Stimulated activated CD4-positive, alpha-beta T cell treated with anti-CD3 and anti-CD28 coated beads, TNF-alpha, amount 100 ng/mL, for 4 hours (primary cell): ENCODE data around the gene DENND1A.

Experiments
- DNase-seq, 3 experiments: peaks; one replicate each; pipeline ENCODE4 v3.0.0-alpha.2; 2020; ENCODE audit warnings: low read depth in 3 of 3

The DENND1A gene

DNA sequence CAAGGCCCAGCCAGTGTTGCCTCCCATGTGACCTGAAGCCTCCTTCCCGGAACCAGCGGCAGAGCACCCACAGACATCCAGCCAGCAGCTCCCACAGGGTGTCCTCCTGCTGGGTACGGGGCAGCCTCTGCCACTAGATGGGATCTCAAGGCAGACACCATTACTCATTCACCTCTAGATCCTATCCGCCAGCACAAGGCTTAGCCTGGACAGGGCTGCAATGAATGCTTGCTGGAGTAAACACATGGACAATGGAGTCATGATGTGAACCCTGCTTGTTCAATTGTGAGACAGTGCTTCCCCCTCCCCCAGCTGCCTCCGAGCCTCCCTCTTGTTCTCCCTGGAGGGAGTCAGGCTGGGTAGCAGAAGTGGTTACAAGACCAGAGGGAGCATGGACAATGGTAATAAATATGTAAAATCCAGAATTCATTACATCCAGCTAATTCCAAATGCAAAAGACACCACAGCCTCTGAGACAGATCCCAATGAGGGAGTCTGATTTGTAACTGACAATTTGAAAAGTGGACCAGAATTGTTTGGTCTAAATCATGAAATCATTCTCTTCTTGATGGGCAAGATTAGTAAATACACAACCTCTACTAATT, 441.9 kb downstream of the DENND1A start:
- no peak for DNase-seq

DNA sequence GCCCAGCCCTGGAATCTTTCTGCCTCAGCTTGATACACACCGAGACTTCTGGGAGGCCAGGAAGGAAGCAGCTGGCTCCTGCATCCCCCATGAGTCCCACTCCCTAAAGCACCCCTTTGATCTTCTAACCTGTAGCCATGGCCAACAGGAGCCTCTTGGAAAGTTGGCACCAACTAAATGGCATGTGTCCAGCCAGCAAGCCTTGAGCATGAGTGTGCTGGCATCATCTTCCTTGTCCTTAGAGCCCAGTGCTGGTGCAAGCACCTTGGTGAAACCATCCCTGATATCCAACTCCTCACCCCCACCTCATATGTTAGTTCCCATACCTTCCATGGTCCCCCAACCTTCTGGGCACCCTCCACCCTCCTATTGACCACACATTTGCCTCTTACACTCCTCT, 443.5 kb downstream of the DENND1A start:
- DNase-seq: no peak

DNA sequence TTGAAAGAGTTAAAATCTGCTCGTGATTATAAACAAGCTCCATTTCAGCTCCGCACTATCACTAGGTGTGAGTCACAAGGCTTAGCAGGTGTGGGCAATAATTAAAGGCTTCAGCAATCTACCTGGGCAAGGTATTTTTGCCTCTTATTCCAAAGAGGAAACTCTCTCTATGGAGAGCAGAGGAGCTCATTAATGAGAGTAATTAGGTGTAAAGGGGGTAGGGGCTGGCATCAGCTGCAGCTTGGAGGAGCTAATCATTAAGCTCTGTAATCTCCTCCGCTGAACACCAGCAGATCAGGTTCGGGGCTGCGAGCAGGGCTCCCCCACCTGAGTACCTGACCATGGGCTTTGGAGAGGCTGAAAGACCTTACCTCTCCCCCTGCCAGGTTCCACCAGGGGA, 444.7 kb downstream of the DENND1A start:
- no peak for DNase-seq

- no peak for DNase-seq
Observed at GRCh38 chr9:123484130-123484529, 445.8 kb downstream of the DENND1A start.

DNA sequence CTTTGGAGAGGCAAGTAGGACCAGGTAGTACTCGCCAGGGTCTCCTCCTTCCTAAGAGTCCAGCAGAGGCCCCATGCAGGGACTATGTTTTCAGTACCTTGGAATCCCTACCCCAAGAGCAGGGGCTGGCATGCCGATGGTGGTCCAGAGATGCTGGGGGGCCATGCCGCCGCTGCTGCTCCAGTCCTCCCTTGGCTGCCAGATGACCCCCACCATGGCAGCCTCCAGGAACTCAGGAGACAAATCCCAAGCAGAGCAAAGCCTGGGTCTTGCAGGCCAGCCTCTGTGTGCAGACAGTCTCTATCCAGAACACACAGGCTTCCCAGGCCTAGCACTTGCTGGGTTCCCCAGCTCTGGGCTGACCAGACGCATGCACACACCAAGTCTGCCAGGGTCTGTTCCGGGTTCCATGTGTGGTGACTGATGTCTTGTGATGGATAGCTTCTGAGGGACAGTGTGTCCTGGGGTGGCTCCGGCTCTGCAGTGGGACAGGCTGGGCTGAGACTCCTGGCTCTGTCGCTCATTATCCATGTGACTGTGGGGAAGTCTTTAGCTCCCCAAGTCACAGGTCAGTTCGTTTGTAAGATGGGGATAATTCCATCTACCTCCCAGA, 446.6 kb downstream of the DENND1A start:
- no peak for DNase-seq

GRCh38 chr9:123482295-123482968, 447.5 kb downstream of the DENND1A start:
- no peak for DNase-seq

- DNase-seq: no peak
Observed at GRCh38 chr9:123481209-123481865, 448.6 kb downstream of the DENND1A start.

GRCh38 chr9:123480791-123481190, 449.1 kb downstream of the DENND1A start:
- no peak for DNase-seq

DNA sequence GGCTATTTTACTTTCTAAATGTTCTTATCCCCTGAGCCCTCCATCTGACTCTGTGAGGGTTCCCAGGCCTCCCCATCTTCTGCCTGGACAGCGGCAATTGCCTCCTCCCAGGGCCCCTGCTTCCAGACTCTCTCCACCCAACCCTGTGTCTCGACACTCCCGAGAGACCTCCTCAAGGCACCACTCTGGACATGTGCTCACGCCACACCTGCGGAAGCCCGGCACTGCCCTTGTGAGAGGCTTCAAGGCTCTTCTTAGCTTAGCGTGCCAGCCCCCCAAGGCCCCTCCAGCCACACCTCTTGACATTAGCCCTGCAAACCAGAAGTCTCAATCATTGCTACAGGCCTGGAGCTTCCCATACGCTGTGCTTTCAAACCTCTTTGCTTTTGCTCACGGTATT, 449.8 kb downstream of the DENND1A start:
- DNase-seq: no peak

GRCh38 chr9:123478967-123479602, 450.8 kb downstream of the DENND1A start:
- no peak for DNase-seq

GRCh38 chr9:123478160-123478559, 451.8 kb downstream of the DENND1A start:
- DNase-seq: no peak

- no peak for DNase-seq
Observed at GRCh38 chr9:123475407-123475806, 454.5 kb downstream of the DENND1A start.

- DNase-seq: no peak
Observed at GRCh38 chr9:123472862-123473614, 456.9 kb downstream of the DENND1A start.

DNA sequence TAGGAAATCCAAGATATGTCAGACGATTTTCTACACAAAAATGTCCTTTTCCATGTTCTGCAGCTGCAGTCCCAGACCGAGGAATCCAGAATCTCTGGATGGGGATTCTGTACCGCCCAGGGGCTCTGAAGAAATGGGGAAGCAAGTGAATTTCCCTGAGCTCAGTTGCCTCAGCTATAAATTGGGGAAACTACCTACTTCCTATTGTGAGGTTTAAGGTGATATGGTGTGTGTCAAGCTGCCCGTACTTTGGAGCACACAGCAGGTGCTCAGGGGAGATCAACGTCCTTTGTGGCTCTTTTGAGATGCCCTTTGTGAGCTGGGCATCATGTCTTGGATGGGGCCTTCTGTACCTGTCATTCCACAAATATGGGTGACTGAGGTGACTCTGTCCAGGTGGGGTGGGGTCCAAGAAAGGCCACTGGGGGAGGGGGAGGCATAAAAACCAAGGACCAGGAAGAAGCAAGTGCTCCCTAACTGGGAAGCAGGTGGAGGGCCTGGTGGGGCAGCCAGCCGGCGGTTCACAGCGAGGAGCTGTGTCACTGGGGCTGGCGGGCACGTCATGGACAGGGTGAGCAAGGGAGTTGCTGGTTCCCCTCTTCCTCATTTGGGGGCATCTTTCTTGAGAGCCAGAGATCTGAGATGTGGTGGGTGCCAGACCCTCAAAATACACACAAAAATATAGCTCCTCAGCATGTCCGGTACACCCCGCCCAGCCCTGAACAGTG, 457.9 kb downstream of the DENND1A start:
- DNase-seq: no peak

DNA sequence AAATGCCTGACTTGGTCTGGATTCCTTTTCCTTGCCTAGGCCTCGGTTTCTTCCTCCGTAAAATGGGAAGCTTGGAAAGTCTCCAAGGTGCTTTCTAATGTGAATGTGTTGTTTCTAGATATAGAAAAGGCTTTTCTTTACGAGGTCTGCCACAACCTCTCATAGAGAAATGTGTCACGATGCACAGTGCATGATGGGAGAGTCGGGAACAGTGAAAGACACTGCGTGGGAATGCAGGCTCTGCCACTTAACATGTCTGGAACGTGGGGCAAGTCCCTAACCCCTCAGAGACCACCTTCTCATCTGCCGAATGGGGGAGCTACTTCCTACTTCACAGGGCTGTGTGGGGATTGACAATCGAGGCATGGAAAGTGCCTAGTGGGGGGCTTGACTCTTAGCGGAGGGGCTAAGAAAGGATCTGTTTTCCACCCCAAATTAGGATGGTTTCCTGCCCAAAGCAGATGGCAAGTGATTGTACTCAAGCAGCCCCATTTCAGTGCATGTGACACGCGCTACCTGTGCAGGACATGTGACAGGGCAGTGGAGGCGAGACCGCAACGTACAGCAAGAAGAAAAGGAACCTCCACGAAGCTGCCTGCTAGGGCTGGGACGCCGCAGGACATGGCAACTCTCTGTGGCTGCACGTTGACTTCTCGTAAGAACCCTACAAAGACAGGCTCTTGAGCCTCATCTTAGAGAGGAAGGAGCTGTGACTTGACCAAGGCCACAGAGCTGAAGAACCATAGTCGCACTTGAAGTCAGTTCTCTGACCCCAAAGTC, 458.7 kb downstream of the DENND1A start:
- DNase-seq: no peak

GRCh38 chr9:123470121-123470782, 459.7 kb downstream of the DENND1A start:
- DNase-seq: no peak

DNA sequence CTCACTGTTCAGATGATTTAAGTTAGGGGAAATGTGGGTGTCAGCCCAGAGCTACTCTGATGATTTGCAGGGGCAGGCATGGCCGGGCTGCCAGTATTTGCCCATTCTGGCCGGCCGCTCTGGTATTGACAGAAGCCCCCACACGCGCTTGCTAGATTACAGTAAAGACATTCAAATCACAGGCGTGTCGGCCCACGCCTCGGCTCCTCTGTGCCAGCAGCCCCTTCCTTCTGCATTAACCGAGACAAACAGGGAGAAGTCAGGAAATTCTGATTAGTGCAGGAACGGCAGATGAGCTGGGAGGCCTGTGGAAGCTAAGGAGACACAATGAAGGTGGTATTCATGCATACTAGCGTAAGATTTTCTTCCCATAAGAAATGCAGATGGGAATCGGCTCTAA, 460.6 kb downstream of the DENND1A start:
- no peak for DNase-seq

GRCh38 chr9:123468541-123468940, 461.4 kb downstream of the DENND1A start:
- DNase-seq: no peak

GRCh38 chr9:123465304-123465703, 464.6 kb downstream of the DENND1A start:
- no peak for DNase-seq

GRCh38 chr9:123460091-123460490, 469.8 kb downstream of the DENND1A start:
- no peak for DNase-seq
